Stimulated activated CD4-positive, alpha-beta T cell treated with anti-CD3 and anti-CD28 coated beads, Interleukin-2, amount 100 ng/mL, for 4 hours (primary cell): ENCODE results near the gene ADD3.

Source experiments
- DNase-seq: peaks from one replicate; pipeline ENCODE4 v3.0.0-alpha.2; 2020; ENCODE audit warnings: low read depth

ADD3 gene

DNA sequence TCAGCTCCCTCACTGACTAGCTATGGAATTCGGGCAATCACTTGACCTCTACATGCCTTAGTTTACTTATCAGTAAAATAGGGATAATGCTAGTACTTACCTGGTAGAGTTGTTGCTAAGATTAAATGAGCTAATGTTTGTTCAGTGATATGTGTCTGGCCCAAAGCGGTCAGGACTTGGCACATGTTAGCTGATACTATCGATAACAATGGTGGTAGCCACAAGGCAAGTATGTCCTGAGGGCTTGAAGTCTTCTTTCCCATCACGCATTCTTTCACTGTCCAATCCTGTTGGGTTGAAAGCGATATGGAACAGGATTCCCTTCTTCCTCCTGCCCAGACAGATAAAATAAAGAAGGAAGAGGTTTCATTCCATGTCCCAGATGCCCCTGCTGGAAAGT, 174.1 kb downstream of the ADD3 start:
- DNase-seq: no peak

DNA sequence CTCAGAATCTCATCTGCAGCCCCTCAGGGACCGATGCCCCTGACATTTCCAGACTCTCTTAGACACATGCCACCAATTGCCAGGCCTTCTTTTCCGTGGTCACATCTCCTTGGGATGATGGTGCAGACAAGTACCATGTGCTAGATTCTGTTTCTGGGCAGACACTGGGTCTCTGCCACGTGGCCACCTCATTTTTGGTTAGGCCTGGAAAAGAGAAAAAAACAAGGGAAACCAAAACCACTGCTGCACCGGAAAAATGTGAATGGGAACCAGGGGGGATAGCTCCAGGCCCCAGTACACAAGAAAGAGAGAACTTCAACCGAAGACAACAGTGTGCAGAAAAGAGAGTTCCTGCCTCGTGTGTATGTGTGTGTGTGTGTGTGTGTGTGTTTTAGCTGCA, 176.6 kb downstream of the ADD3 start:
- DNase-seq: no peak
